ENCODE data around the gene PRRG1.

DNA sequence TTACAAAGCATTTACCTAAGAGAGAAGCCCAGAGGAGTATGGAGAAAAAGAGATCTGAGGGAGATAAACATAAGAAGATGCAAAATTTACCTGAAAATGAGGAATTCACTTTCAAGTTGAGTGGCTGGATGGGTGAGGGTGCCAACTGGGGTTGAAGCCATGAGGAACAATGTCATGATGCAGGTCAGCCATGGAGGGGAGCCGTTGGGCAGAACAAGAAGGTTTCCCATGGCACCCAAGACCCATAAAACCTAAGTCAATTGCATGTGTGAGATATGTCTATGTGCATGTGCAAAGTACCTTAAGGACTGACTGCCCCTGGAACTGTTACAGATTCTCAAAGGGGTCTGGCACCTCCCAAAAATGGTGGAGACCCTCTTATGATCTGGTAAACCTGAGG, 46.6 kb upstream of the PRRG1 start:
- TF ChIP-seq, protein P1, sequence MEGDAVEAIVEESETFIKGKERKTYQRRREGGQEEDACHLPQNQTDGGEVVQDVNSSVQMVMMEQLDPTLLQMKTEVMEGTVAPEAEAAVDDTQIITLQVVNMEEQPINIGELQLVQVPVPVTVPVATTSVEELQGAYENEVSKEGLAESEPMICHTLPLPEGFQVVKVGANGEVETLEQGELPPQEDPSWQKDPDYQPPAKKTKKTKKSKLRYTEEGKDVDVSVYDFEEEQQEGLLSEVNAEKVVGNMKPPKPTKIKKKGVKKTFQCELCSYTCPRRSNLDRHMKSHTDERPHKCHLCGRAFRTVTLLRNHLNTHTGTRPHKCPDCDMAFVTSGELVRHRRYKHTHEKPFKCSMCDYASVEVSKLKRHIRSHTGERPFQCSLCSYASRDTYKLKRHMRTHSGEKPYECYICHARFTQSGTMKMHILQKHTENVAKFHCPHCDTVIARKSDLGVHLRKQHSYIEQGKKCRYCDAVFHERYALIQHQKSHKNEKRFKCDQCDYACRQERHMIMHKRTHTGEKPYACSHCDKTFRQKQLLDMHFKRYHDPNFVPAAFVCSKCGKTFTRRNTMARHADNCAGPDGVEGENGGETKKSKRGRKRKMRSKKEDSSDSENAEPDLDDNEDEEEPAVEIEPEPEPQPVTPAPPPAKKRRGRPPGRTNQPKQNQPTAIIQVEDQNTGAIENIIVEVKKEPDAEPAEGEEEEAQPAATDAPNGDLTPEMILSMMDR (IDR thresholded peaks at IDR 0.05; ENCODE audit: insufficient read depth, low read length, poor library complexity, severe bottlenecking) = no peak
- TF ChIP-seq EZH2phosphoT487 (conservative IDR thresholded peaks at IDR 0.05; ENCODE audit: low read length) = no peak
